Adrenal gland (tissue), 5 donors: ENCODE data around the gene LRRC8D.

Source experiments
- CTCF ChIP-seq, 6 experiments: fragments of 450-650 bp in 4 of 6; fragments of 200-600 bp in 2 of 6; sonication (generic) in 1 of 6; IDR thresholded peaks; 1 replicate in 5 of 6; 2 replicates in 1 of 6; pipeline versions ENCODE4 v1.5.1 to v1.8.0; 2016 to 2021; ENCODE audit warnings: antibody characterized with exemption in 6 of 6, mild to moderate bottlenecking in 2 of 6, moderate library complexity in 1 of 6
- POLR2A ChIP-seq, 2 donors: fragments of 450-650 bp; IDR thresholded peaks; one replicate each; pipeline ENCODE4 v1.6.1; 2017; ENCODE audit warnings: antibody characterized with exemption in 2 of 2, mild to moderate bottlenecking in 2 of 2, moderate library complexity in 1 of 2
- donor health status: DM: no; HTN: no; CAD: no.

- TF ChIP-seq CTCF (IDR thresholded peaks at IDR 0.05): no peak
- TF ChIP-seq POLR2A (IDR thresholded peaks at IDR 0.05): no peak
Observed at GRCh38 chr1:89810302-89810701, 10.5 kb upstream of the LRRC8D start.
